NCI-H345 treated with DMSO at 0.1 percent for 48 hours (cell line): ENCODE measurements around the gene TRIM22.
"Not testable (repeated sequence)": the region's sequence is repeated elsewhere in the genome, so short reads cannot be mapped to it uniquely, and the experiment has no call there.

Source experiments
- DNase-seq: peaks from one replicate; lab custom pipeline; 2025; ENCODE audit not compliant: unreplicated experiment; lab: John Stamatoyannopoulos, UW

The TRIM22 gene

GRCh38 chr11:5691238-5691963, 1.8 kb downstream of the TRIM22 start:
- DNase-seq = not testable (repeated sequence)

- DNase-seq = no peak
Observed at GRCh38 chr11:5691964-5692361, 2.4 kb downstream of the TRIM22 start.

- no peak for DNase-seq
Observed at GRCh38 chr11:5694642-5695041, 5.1 kb downstream of the TRIM22 start.

- no peak for DNase-seq
Observed at GRCh38 chr11:5695580-5695979, 6.0 kb downstream of the TRIM22 start.

GRCh38 chr11:5696210-5696609, 6.6 kb downstream of the TRIM22 start:
- no peak for DNase-seq

GRCh38 chr11:5698281-5698680, 8.7 kb downstream of the TRIM22 start:
- no peak for DNase-seq

GRCh38 chr11:5700421-5701054, 10.9 kb downstream of the TRIM22 start:
- no peak for DNase-seq

- no peak for DNase-seq
Observed at GRCh38 chr11:5701055-5701577, 11.5 kb downstream of the TRIM22 start.

- no peak for DNase-seq
Observed at GRCh38 chr11:5703741-5704536, 14.3 kb downstream of the TRIM22 start.

GRCh38 chr11:5705688-5706087, 16.1 kb downstream of the TRIM22 start:
- DNase-seq = no peak

GRCh38 chr11:5712507-5712906, 22.9 kb downstream of the TRIM22 start:
- no peak for DNase-seq

GRCh38 chr11:5713695-5714094, 24.1 kb downstream of the TRIM22 start:
- DNase-seq = no peak

- DNase-seq = not testable (repeated sequence)
Observed at GRCh38 chr11:5716518-5716917, 26.9 kb downstream of the TRIM22 start.

GRCh38 chr11:5719703-5720495, 30.3 kb downstream of the TRIM22 start:
- DNase-seq = no peak

GRCh38 chr11:5722622-5723021, 33.0 kb downstream of the TRIM22 start:
- DNase-seq = no peak

GRCh38 chr11:5726351-5726750, 36.8 kb downstream of the TRIM22 start:
- no peak for DNase-seq

- no peak for DNase-seq
Observed at GRCh38 chr11:5727691-5728090, 38.1 kb downstream of the TRIM22 start.

- no peak for DNase-seq
Observed at GRCh38 chr11:5736396-5736795, 46.8 kb downstream of the TRIM22 start, which contains the start of gene OR56B1. Gene OR56B1 (plus strand): TSS chr11:5736448. CDS start chr11:5736517, 69 bp downstream.

GRCh38 chr11:5737091-5737490, 47.5 kb downstream of the TRIM22 start:
- DNase-seq = no peak

- DNase-seq = no peak
Observed at GRCh38 chr11:5737670-5738392, 48.2 kb downstream of the TRIM22 start.
